Activated naive CD4-positive, alpha-beta T cell (primary cell): ENCODE results near the gene ADAMTS13.

Source experiments
- DNase-seq, 4 experiments: peaks; one replicate each; lab custom pipeline; 2025; lab: John Stamatoyannopoulos, UW

ADAMTS13 gene

GRCh38 chr9:133472277-133472645 lies 50.1 kb downstream of the ADAMTS13 start:
- DNase-seq, result no peak

- no peak for DNase-seq
Measured at GRCh38 chr9:133472753-133473378, 50.7 kb downstream of the ADAMTS13 start.

GRCh38 chr9:133473743-133474142 lies 51.6 kb downstream of the ADAMTS13 start:
- no peak for DNase-seq

- DNase-seq, result no peak
Measured at GRCh38 chr9:133474215-133474614, 52.0 kb downstream of the ADAMTS13 start.

- no peak for DNase-seq
Measured at GRCh38 chr9:133474853-133475252, 52.7 kb downstream of the ADAMTS13 start.

GRCh38 chr9:133475292-133476012 lies 53.3 kb downstream of the ADAMTS13 start:
- no peak for DNase-seq

GRCh38 chr9:133476036-133476931 lies 54.1 kb downstream of the ADAMTS13 start:
- no peak for DNase-seq

GRCh38 chr9:133476941-133477340 lies 54.8 kb downstream of the ADAMTS13 start:
- no peak for DNase-seq

- DNase-seq, result no peak
Measured at GRCh38 chr9:133477461-133477860, 55.3 kb downstream of the ADAMTS13 start.

GRCh38 chr9:133477992-133478850 lies 56.1 kb downstream of the ADAMTS13 start:
- peak in 1 of 4 experiments; percentile 19 for DNase-seq

- DNase-seq, result peak; percentile 44 to 79 (median 52)
Measured at GRCh38 chr9:133478851-133479711, 56.9 kb downstream of the ADAMTS13 start, which contains the start of gene SLC2A6. TSS of gene SLC2A6 (minus strand) at chr9:133479099. CDS start at chr9:133479059, 40 bp downstream.

- no peak for DNase-seq
Measured at GRCh38 chr9:133483611-133484010, 61.4 kb downstream of the ADAMTS13 start.

GRCh38 chr9:133484671-133485437 lies 62.7 kb downstream of the ADAMTS13 start:
- DNase-seq, result no peak

- DNase-seq, result no peak
Measured at GRCh38 chr9:133485531-133486260, 63.5 kb downstream of the ADAMTS13 start.

- no peak for DNase-seq
Measured at GRCh38 chr9:133487331-133487725, 65.2 kb downstream of the ADAMTS13 start.

GRCh38 chr9:133488686-133489252 lies 66.6 kb downstream of the ADAMTS13 start:
- no peak for DNase-seq

GRCh38 chr9:133489253-133490190 lies 67.4 kb downstream of the ADAMTS13 start:
- no peak for DNase-seq
